ENCODE results near the gene SYNGR3.
A peak's percentile ranks its signal among the peaks of the same experiment; 100 is the strongest.

SYNGR3 gene

DNA sequence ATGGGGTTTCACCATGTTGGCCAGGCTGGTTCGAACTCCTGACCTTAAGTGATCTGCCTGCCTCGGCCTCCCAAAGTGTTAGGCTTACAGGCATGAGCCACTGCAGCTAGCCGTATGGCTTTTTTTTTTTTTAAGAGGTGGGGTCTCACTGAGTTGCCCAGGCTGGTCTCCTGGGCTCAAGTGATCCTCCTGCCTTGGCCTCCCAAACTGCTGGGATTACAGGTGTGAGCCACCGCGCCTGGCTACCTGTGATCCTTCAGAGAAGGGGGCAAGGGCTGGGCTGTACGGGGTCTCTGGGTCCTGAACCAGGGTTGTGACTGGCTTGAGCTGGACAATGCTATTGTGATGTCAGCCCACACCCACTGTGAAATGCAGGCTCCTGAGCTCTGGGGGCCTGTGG is 23.3 kb upstream of the SYNGR3 start, which contains the start of gene RNF151:
Gene RNF151, plus strand, starts transcription at position 397 of the 400 bp plus-strand sequence. CDS start 26 bp downstream, outside the sequence.
- peak within 1 kb of the TSS; percentile 97 for H3K27ac Mint-ChIP-seq
- peaks cover 24% of the 10 kb centered on the region for H3K36me3 Mint-ChIP-seq
- H3K4me1 Mint-ChIP-seq = peaks cover 45% of the 10 kb centered on the region
- no peak for ATAC-seq
- peak within 1 kb of the TSS; percentile 84 for H3K4me3 Mint-ChIP-seq
- H3K9me3 Mint-ChIP-seq = no peaks in the 10 kb centered on the region
- H3K27me3 Mint-ChIP-seq = no peaks in the 10 kb centered on the region

DNA sequence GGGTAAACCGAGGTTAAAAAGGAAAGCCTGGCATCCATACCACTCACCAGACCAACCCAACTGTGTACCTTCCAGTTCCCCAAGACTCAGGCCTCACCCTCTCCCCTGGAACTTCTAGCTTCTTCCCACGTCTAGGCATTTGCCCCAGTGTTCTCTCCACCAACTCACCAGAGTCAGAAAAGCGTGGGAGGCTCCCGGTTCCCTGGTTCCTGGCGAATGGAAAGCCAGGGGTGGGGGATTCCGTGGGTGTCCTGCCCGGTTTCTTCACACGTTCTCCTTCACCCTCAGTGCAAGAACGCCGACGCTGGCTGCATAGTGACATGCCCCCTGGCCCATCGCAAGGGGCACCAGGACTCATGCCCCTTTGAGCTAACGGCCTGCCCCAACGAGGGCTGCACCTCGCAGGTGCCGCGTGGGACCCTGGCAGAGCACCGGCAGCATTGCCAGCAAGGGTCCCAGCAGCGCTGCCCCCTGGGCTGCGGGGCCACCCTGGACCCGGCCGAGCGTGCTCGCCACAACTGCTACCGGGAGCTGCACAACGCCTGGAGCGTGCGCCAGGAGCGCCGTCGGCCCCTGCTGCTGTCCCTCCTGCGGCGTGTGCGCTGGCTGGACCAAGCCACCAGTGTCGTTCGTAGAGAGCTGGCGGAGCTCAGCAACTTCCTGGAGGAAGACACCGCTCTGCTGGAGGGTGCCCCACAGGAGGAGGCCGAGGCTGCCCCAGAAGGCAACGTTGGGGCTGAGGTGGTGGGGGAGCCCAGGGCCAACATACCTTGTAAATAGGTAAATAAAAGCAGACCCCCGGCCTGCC is 21.4 kb upstream of the SYNGR3 start:
- ATAC-seq = no peak
- Mint-ChIP-seq H3K9me3 (no peaks in the 10 kb centered on the region), H3K4me1 (peaks cover 44% of the 10 kb centered on the region), H3K36me3 (peaks cover 13% of the 10 kb centered on the region), H3K27me3 (no peaks in the 10 kb centered on the region), H3K4me3 (no peak overlapping the region), H3K27ac (no peak overlapping the region)

DNA sequence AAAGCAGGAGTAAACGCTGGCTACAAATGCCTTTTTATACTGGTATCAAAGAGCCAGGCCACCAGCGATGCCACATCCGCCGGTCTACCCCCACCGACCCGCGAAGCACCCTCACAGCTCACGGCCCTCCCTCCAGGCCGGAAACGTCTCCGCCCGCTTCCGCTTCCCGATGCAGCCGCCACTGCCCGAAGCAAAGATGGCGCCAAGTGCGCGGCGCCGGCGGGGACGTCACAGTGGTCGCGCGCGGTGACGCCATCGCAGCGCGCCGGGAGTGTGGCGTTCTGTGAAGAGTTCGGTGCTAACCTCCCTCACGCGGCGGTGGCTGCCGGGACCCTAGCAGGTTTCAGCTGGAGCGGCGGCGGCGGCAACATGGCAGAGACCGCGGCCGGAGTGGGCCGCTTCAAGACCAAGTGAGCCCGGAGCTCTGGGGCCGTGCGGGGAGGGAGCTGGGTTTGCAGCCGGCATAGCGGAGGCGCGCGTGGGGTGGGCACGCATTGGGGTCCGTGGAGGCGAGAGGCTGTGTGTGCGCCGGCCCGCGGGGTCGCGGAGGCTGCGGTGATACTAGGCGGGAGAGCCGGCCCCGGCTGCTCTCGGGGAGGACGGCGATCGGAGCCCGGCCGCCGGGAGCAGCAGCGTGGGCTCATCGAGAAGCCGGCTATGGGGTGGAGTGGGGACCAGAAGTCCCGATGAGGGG is 17.8 kb upstream of the SYNGR3 start, which contains the start of gene TBL3:
Gene TBL3, plus strand, starts transcription at position 258 of the 694 bp plus-strand sequence. Its CDS starts 112 bp downstream, at position 370.
- Mint-ChIP-seq H3K36me3 (peaks cover 36% of the 10 kb centered on the region), H3K27me3 (peaks cover 8% of the 10 kb centered on the region), H3K4me1 (peaks cover 39% of the 10 kb centered on the region), H3K9me3 (no peaks in the 10 kb centered on the region), H3K4me3 (peak within 1 kb of the TSS; percentile 99), H3K27ac (peak within 1 kb of the TSS; percentile 96)
- ATAC-seq = peak; percentile 98

DNA sequence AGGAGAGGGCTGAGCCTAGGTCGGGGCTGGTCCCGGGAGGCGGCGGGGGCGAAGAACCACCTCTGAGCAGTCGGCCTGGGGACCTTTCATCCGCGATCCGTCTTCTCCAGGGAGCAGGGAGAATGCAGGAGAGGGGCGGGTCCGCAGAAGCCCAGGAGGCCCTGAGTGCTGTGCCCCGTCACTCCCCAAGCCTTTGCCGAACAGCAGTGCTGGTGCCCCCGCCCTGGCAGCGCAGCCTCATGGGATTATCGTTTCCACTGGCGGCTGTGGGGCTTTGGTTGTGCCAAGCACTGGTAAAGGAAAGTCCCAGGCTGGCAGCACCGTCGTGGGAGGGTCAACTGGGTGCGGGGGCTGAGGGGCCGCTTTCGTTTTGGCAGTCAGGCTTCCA is 17.3 kb upstream of the SYNGR3 start:
- H3K27ac Mint-ChIP-seq = peak overlapping the region; percentile 96
- H3K4me1 Mint-ChIP-seq = peaks cover 39% of the 10 kb centered on the region
- peaks cover 42% of the 10 kb centered on the region for H3K36me3 Mint-ChIP-seq
- peaks cover 8% of the 10 kb centered on the region for H3K27me3 Mint-ChIP-seq
- H3K9me3 Mint-ChIP-seq = no peaks in the 10 kb centered on the region
- no peak for ATAC-seq
- peak overlapping the region; percentile 99 for H3K4me3 Mint-ChIP-seq

DNA sequence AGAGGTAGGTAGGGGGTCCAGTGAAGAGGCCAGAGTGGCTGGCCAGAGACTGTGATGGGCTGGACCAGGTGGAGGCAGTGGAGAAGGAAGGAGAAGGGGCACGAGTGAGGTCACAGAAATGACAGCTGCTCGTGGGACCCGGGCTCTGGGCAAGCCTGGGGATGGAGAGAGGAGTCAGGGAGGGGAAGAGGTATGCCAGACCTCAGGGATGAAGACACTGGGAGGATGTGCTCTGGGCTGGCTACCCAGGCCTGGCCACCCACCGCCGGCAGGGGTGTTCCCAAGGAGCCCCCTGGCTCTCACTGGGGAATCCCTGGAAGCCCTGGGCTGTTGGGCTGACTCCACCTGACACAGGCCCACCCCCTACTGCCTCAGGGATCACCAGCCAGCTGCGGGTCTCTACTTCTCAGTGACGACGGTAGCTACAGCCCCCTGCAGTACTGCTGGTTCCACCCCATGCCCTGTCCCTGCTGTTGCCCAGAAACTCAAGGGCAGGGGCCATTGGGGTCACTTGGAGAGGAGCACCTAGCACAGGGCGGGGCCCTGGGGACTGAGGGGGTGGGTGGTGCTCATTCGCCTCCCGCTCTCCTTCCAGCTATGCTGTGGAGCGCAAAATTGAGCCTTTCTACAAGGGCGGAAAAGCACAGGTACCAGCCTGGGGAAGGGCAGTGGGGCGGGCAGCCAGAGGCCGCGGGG is 16.2 kb upstream of the SYNGR3 start:
- no peak for ATAC-seq
- peaks cover 39% of the 10 kb centered on the region for H3K4me1 Mint-ChIP-seq
- no peaks in the 10 kb centered on the region for H3K9me3 Mint-ChIP-seq
- peak overlapping the region; percentile 40 for H3K4me3 Mint-ChIP-seq
- peak overlapping the region; percentile 96 for H3K27ac Mint-ChIP-seq
- H3K36me3 Mint-ChIP-seq = peaks cover 52% of the 10 kb centered on the region
- H3K27me3 Mint-ChIP-seq = peaks cover 12% of the 10 kb centered on the region

DNA sequence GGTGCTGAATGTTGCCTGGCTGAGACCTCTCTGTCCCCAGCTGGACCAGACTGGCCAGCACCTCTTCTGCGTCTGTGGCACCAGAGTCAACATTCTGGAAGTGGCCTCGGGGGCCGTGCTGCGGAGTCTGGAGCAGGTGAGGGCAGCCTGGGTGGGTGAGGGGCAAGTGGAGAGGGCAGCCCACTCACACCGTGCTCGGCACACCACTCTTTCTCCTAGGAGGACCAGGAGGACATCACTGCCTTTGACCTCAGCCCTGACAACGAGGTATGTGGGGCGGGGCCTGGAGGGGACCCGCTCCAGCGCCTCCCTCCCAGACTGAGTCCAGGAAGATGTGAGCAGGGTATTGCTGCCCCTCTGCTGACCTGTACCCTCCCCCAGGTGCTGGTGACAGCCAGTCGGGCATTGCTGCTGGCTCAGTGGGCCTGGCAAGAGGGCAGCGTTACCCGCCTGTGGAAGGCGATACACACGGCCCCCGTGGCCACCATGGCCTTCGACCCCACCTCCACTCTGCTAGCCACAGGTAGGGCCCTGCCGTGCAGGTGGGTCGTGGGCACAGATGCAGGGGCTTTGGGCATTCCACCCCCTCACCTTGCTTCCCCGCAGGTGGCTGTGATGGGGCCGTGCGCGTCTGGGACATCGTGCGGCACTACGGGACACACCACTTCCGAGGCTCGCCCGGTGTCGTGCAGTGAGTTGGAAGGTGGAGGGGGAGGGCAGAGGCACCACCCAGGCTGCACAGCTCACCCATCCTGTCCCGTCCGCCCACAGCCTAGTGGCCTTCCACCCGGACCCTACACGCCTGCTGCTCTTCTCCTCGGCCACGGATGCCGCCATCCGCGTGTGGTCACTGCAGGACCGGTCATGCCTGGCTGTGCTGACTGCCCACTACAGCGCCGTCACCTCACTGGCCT is 15.4 kb upstream of the SYNGR3 start:
- Mint-ChIP-seq H3K4me1 (peaks cover 40% of the 10 kb centered on the region), H3K9me3 (no peaks in the 10 kb centered on the region), H3K36me3 (peaks cover 56% of the 10 kb centered on the region), H3K4me3 (no peak overlapping the region), H3K27ac (no peak overlapping the region), H3K27me3 (peaks cover 17% of the 10 kb centered on the region)
- ATAC-seq = no peak

DNA sequence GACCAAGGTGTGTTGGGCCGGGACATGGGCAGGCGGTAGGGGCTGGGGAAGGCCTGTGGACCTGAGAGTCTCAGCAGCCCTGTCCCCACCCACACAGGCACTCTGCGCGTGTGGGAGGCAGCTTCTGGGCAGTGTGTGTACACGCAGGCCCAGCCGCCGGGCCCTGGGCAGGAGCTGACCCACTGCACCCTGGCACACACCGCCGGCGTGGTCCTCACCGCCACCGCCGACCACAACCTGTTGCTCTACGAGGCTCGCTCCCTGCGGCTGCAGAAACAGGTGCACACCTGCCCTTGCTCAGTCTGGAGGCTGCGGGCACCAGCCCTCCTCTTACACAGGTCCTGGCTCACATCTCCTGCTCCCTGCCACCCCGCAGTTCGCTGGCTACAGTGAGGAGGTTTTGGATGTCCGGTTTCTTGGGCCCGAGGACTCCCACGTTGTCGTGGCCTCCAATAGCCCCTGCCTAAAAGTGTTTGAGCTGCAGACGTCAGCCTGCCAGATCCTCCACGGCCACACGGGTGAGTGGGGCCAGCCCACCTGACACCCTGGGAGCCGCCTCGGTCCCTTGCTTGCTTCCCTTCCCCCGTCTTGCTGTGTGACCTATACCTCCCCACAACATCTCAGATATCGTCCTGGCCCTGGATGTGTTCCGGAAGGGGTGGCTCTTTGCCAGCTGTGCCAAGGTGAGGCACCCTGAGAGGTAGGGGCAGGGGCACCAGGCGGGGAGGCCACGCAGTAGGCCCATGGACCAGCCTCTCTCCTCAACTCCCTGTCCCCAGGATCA is 14.1 kb upstream of the SYNGR3 start:
- no peak for ATAC-seq
- Mint-ChIP-seq H3K4me3 (no peak overlapping the region), H3K4me1 (peaks cover 50% of the 10 kb centered on the region), H3K27ac (no peak overlapping the region), H3K36me3 (peaks cover 56% of the 10 kb centered on the region), H3K9me3 (no peaks in the 10 kb centered on the region), H3K27me3 (peaks cover 22% of the 10 kb centered on the region)

DNA sequence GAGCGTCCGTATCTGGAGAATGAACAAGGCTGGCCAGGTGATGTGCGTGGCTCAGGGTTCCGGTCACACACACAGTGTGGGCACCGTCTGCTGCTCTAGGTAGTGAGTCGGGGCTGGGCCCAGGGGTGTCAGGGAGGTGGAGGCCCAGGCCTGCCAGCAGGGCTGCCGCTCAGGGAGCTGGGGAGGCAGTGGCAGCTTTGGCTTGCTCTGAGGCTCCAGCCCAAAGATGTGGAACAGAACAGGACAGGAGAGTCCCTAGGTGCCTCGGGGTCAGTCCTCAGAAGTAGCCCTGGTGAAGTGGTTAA is 13.6 kb upstream of the SYNGR3 start:
- Mint-ChIP-seq H3K4me1 (peaks cover 50% of the 10 kb centered on the region), H3K27ac (no peak overlapping the region), H3K9me3 (no peaks in the 10 kb centered on the region), H3K27me3 (peaks cover 27% of the 10 kb centered on the region), H3K36me3 (peaks cover 56% of the 10 kb centered on the region), H3K4me3 (no peak overlapping the region)
- ATAC-seq = no peak

DNA sequence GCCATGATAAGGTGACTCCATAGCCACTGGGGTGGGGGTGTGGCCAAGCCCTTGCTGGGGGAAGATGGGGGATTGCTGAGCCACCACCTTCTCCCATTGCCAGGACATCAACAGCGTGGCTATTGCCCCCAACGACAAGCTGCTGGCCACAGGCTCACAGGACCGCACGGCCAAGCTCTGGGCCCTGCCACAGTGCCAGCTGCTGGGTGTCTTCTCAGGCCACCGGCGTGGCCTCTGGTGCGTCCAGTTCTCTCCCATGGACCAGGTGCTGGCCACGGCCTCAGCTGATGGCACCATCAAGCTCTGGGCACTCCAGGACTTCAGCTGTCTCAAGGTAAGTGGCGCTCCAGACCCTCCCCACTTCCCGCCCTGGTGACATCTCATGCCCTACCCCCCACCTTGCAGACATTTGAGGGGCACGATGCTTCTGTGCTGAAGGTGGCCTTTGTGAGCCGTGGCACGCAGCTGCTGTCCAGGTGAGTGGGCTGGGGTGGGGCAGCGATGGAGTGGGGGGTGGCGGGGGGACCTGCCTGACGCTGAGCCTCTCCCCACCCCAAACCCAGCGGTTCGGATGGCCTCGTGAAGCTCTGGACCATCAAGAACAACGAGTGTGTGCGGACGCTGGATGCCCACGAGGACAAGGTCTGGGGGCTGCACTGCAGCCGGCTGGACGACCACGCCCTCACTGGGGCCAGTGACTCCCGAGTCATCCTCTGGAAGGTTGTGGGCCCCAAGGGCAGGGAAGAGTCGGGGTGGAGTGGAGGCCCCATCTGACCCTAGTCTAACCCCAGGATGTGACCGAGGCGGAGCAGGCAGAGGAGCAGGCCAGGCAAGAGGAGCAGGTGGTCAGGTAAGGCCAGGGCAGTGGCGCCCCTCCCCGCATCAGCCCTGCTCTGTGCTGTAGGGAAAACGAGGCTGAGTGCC is 12.6 kb upstream of the SYNGR3 start:
- Mint-ChIP-seq H3K4me3 (no peak overlapping the region), H3K27ac (no peak overlapping the region), H3K9me3 (no peaks in the 10 kb centered on the region), H3K36me3 (peaks cover 56% of the 10 kb centered on the region), H3K4me1 (peaks cover 50% of the 10 kb centered on the region), H3K27me3 (peaks cover 38% of the 10 kb centered on the region)
- ATAC-seq = no peak

DNA sequence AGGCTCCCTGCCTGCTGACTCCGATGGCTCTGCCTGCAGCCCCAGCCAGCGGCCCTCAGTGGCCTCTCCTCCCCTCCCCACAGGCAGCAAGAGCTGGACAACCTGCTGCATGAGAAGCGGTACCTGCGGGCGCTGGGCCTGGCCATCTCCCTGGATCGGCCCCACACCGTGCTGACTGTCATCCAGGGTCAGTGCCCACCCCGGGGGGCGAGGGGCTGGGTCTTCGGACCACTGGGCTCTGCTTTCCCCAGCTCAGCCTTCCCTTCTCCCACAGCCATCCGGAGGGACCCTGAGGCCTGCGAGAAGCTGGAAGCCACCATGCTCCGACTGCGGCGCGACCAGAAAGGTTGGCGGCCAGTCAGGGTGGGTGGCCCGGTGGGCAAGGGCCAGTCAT is 11.9 kb upstream of the SYNGR3 start:
- peaks cover 44% of the 10 kb centered on the region for H3K27me3 Mint-ChIP-seq
- no peak for ATAC-seq
- no peaks in the 10 kb centered on the region for H3K9me3 Mint-ChIP-seq
- H3K4me1 Mint-ChIP-seq = peaks cover 51% of the 10 kb centered on the region
- no peak overlapping the region for H3K4me3 Mint-ChIP-seq
- peaks cover 56% of the 10 kb centered on the region for H3K36me3 Mint-ChIP-seq
- H3K27ac Mint-ChIP-seq = no peak overlapping the region

DNA sequence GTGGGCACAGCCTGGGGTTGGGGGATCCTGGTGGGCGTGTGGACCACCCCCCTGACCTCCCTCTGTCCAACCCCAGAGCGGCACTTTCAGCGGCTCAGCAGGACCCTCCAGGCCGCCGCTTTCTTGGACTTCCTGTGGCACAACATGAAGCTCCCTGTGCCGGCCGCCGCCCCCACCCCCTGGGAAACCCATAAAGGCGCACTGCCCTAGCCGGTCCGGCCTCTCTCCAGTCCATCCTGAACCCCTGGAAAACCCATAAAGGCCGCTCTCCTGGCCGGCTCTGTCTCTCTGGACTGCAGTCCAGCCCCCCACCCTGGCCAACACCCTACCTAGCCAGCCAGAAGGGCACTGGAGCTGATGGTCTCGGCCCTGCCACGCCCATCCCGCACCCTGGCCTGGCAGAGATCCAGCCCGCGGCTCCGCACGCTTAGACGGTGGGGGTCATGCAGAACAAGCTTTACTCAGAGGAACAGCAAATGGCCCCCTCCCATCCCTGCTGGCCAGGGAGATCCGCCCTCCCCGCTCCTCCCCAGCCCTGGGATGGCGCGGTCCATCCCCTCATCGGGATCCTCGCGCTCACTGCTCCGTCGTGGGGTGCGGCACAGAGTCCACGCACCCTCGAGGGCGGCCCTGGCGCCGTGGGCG is 11.2 kb upstream of the SYNGR3 start:
- Mint-ChIP-seq H3K36me3 (peaks cover 49% of the 10 kb centered on the region), H3K9me3 (no peaks in the 10 kb centered on the region), H3K4me3 (no peak overlapping the region), H3K27me3 (peaks cover 49% of the 10 kb centered on the region), H3K4me1 (peaks cover 47% of the 10 kb centered on the region), H3K27ac (no peak overlapping the region)
- ATAC-seq = no peak

DNA sequence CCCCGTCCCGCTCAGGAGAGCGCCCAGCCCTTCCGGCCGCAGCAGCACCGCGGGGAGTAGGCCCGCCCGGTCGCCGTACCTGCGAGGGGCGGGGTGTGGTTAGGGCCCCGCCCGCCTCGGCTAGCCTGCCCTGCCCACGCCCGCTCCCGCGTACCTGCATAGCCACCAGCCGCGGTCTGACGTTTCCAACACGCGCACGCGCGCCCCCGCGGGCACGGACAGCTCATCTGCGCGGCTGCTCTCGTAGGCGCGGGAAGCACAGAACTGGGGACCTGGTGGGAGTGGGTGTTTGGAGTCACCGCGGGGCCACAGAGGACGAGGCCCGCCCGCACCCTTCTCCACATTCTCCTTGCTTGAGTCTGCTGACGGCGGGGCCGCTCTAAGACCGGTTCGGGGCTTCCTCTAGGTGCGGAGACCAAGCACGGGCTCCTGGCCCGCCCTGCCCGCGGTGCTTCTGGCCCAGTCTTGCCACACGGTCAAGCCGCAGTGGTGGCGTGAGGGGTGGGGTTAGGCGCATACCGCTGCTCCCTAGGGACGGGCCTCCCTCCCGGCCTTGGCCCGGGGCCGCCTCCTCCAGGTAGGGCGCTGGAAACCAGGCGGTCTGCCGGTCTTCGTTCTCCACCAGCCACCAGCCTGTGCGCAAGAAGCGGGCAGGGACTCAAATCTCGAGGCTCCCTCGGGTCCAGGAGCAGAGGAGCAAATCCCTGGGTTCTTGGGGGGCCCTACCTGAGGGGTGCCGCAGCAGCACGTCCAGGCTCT is 10.3 kb upstream of the SYNGR3 start:
- no peak overlapping the region for H3K4me3 Mint-ChIP-seq
- peaks cover 42% of the 10 kb centered on the region for H3K4me1 Mint-ChIP-seq
- H3K27me3 Mint-ChIP-seq = peaks cover 49% of the 10 kb centered on the region
- peaks cover 43% of the 10 kb centered on the region for H3K36me3 Mint-ChIP-seq
- H3K27ac Mint-ChIP-seq = no peak overlapping the region
- ATAC-seq = no peak
- no peaks in the 10 kb centered on the region for H3K9me3 Mint-ChIP-seq
